GM12878 (cell line): ENCODE results near the gene URB1.

Experiments
- CREB1 ChIP-seq: IDR thresholded peaks from 2 replicates; pipeline ENCODE4 v1.6.1; 2012; ENCODE audit warnings: low read depth, mild to moderate bottlenecking, inconsistent platforms
- CTCF ChIP-seq, 3 experiments: IDR thresholded peaks in 2 of 3; conservative IDR thresholded peaks in 1 of 3; 2 replicates each; pipeline ENCODE4 v1.5.1; 2011; ENCODE audit warnings: low read depth in 3 of 3, low read length in 3 of 3, mild to moderate bottlenecking in 3 of 3, control low read depth in 2 of 3, moderate library complexity in 2 of 3, inconsistent platforms in 1 of 3, mixed read lengths in 1 of 3; ENCODE audit not compliant: control insufficient read depth in 2 of 3, insufficient read depth in 1 of 3; ENCODE audit errors: extremely low read depth in 1 of 3
- EP300 ChIP-seq, 2 experiments: fragments of 150-350 bp in 1 of 2; IDR thresholded peaks; 2 replicates each; pipeline ENCODE4 v1.6.1; 2011 to 2012; ENCODE audit warnings: low read depth in 2 of 2, low read length in 2 of 2, borderline replicate concordance in 1 of 2, improper control_type of control experiment in 1 of 2, inconsistent platforms in 1 of 2; ENCODE audit not compliant: control insufficient read depth in 1 of 2
- EZH2 ChIP-seq: IDR thresholded peaks from 2 replicates; pipeline ENCODE4 v1.6.1; 2012; ENCODE audit warnings: low read depth, mild to moderate bottlenecking, control low read depth, inconsistent platforms, low read length, borderline replicate concordance; ENCODE audit not compliant: control insufficient read depth
- IKZF1 ChIP-seq: fragments of 450-650 bp; conservative IDR thresholded peaks from 2 replicates; pipeline ENCODE4 v1.6.1; 2017; ENCODE audit warnings: antibody characterized with exemption, mild to moderate bottlenecking
- JUND ChIP-seq: IDR thresholded peaks from 2 replicates; pipeline ENCODE4 v1.6.1; 2012; ENCODE audit warnings: low read depth, mild to moderate bottlenecking, low read length, improper control_type of control experiment, moderate library complexity
- KAT2A ChIP-seq: conservative IDR thresholded peaks from 2 replicates; pipeline ENCODE4 v1.6.1; 2011; ENCODE audit warnings: low read depth, low read length; ENCODE audit not compliant: control insufficient read depth
- NKRF ChIP-seq: fragments of 450-650 bp; conservative IDR thresholded peaks from 2 replicates; pipeline ENCODE4 v1.6.1; 2017; ENCODE audit warnings: mild to moderate bottlenecking, moderate library complexity
- SUZ12 ChIP-seq: fragments of 200-600 bp; sonication (generic); IDR thresholded peaks from one replicate; pipeline ENCODE4 v1.6.1; 2018; ENCODE audit warnings: antibody characterized with exemption, mild to moderate bottlenecking; ENCODE audit not compliant: unreplicated experiment
- TCF7 ChIP-seq: IDR thresholded peaks from 2 replicates; pipeline ENCODE4 v1.6.1; 2014; ENCODE audit warnings: antibody characterized with exemption, borderline replicate concordance
- TF ChIP-seq, protein P1 (sequence below): fragments of 450-650 bp; IDR thresholded peaks from 2 replicates; pipeline ENCODE4 v1.6.1; 2017; ENCODE audit warnings: antibody characterized with exemption, mild to moderate bottlenecking, moderate library complexity

- no peak for TF ChIP-seq CREB1
- no peak for TF ChIP-seq TCF7
- TF ChIP-seq EP300 (IDR thresholded peaks at IDR 0.05; ENCODE audit: borderline replicate concordance in 1 of 2, control insufficient read depth in 1 of 2, low read depth in 2 of 2, low read length in 2 of 2): no peak
- no peak for TF ChIP-seq CTCF (IDR thresholded peaks at IDR 0.05 in 2 of 3, conservative IDR thresholded peaks at IDR 0.05 in 1 of 3; ENCODE audit: control insufficient read depth in 2 of 3, extremely low read depth in 1 of 3, insufficient read depth in 1 of 3, low read depth in 3 of 3, low read length in 3 of 3)
- no peak for TF ChIP-seq KAT2A
- no peak for TF ChIP-seq JUND
- no peak for TF ChIP-seq IKZF1
- TF ChIP-seq NKRF: no peak
- TF ChIP-seq SUZ12: no peak
- no peak for TF ChIP-seq EZH2
- TF ChIP-seq, protein P1, sequence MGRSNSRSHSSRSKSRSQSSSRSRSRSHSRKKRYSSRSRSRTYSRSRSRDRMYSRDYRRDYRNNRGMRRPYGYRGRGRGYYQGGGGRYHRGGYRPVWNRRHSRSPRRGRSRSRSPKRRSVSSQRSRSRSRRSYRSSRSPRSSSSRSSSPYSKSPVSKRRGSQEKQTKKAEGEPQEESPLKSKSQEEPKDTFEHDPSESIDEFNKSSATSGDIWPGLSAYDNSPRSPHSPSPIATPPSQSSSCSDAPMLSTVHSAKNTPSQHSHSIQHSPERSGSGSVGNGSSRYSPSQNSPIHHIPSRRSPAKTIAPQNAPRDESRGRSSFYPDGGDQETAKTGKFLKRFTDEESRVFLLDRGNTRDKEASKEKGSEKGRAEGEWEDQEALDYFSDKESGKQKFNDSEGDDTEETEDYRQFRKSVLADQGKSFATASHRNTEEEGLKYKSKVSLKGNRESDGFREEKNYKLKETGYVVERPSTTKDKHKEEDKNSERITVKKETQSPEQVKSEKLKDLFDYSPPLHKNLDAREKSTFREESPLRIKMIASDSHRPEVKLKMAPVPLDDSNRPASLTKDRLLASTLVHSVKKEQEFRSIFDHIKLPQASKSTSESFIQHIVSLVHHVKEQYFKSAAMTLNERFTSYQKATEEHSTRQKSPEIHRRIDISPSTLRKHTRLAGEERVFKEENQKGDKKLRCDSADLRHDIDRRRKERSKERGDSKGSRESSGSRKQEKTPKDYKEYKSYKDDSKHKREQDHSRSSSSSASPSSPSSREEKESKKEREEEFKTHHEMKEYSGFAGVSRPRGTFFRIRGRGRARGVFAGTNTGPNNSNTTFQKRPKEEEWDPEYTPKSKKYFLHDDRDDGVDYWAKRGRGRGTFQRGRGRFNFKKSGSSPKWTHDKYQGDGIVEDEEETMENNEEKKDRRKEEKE: no peak
Measured at GRCh38 chr21:32423320-32424190, 30.7 kb upstream of the URB1 start.
